Stimulated activated CD4-positive, alpha-beta T cell treated with anti-CD3 and anti-CD28 coated beads, Interleukin-12 subunit alpha, Interleukin-12 subunit beta, amount 100 ng/mL, for 24 hours (primary cell): ENCODE data around the gene PPFIA4.
A peak's percentile ranks its signal among the peaks of the same experiment; 100 is the strongest.
"Not testable (repeated sequence)": the region's sequence is repeated elsewhere in the genome, so short reads cannot be mapped to it uniquely, and the experiment has no call there.

ENCODE experiments used
- DNase-seq, 2 experiments: peaks; one replicate each; pipeline ENCODE4 v3.0.0-alpha.2; 2020; ENCODE audit warnings: low read depth in 2 of 2

PPFIA4 gene

DNA sequence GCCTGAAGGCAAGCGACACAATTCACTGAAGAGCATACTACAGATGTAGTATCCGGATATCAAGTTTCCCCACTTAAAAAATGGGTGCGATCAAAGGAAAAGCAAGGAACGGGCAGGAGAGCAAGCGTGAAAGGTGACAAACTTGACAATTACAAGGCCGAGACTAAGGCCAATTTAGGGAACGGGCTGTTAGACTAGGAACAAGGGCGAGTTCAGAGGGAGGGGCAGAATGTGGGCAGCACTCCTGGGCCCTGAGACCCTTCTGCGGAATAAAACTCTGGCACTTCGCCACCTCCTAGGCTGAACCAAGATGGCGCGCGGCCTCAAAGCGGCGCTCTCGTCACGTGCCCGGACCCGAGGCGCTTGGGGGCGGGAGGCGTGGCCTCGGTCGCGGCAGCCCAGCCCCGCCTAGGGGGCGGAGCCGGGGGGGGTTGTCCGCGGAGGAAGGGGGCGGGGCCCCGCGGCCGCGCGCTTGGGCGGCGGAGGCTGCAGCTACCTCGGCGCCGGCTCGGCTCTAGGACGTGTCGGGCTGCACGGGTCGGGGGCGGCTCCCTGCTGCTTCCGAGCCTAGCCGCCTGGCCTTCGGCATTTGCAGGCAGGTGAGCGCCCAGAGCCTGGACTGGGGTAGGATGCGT lies at the start of gene PPFIA4:
TSS of gene PPFIA4 (plus strand) at position 461 of the 635 bp plus-strand sequence. CDS start 12,518 bp downstream, outside the sequence.
- DNase-seq: peak; percentile 72 to 77

- no peak for DNase-seq
Measured at GRCh38 chr1:202976633-202977032, 49.7 kb upstream of the PPFIA4 start.

DNA sequence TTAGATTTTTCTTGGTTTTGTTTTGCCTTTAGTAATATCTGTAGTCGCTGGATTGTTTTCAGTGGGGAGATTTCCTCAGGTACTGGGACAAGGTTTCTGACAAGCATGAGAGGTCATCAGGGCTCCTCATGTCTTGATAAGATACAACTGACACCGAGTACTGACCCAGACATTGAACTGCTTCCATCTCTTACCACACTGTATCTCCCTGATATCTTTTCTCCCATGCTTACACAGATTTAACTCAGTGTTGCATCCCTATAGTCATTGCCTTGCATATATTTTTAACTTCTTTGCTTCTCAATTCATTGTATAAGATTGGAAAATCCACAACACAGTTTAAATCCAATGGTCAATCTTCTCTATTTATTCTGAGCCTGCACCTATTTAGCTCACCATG lies 46.8 kb upstream of the PPFIA4 start:
- no peak for DNase-seq

GRCh38 chr1:202981939-202982338 lies 44.4 kb upstream of the PPFIA4 start:
- DNase-seq: no peak

GRCh38 chr1:202982715-202983430 lies 43.4 kb upstream of the PPFIA4 start:
- no peak for DNase-seq

DNA sequence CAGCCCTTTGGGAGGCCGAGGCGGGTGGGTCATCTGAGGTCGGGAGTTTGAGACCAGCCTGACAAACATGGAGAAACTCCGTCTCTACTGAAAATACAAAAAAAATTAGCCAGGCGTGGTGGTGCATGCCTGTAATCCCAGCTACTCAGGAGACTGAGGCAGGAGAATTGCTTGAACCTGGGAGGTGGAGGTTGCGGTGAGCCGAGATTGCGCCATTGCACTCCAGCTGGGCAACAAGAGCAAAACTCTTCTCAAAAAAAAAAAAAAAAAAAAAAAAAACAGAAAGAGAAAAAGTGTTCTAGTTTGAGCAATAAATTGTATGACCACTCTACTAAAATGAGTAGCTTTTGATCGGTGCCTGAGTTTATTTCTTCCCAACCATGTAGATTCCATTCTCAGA lies 40.2 kb upstream of the PPFIA4 start:
- DNase-seq: not testable (repeated sequence)

DNA sequence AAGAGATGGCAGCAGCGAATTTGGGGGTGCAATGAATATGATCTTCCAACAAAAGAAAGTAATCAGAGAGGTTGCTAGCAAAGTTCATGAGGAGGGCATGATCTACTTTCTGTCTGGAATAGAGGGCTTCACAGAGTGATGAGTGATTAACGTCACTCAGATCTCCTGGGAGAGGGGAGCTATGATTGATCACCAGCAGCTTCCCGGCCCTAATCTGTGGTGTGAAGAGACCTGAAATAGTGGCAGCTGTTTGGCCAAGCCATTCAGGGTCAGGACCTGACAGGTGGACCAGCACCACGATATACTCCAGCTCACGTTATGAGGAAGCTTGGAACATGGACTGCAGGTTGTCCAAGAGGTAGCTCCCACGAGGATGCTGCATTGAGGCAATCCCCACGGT lies 39.0 kb upstream of the PPFIA4 start:
- no peak for DNase-seq

DNA sequence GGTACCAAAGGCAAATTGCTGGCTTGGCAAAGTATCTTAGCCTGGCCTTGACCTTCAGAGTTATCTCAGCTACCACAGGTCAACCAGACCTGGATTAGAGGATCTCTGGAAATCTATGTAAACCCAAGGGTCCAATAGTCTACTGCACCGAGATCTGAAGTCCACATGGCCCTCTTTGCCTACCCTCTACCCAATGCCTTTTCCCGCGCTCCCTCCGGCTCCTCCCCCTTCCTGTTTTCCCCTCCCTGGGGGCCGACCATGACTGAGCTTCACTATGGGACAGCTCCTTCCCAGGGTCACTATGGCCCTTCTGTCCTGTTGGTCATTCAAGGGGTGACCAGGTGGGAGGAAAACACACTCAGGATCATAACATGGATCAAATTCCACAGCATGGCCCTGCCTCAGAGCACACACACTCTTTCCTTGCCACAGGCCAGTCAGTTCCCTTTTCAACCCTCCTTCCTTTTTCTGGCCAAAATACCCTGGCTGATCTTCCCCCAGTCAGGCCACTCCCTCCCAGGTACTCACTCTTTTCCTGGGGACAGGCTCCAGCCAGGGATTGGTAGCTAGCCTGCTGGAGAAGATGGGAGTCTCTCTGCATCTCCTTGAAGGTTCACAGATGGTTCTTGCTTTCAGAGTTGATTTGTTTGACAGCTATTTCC lies 38.2 kb upstream of the PPFIA4 start:
- no peak for DNase-seq

- DNase-seq: no peak
Measured at GRCh38 chr1:202989879-202990278, 36.4 kb upstream of the PPFIA4 start.

- DNase-seq: no peak
Measured at GRCh38 chr1:202991112-202991511, 35.2 kb upstream of the PPFIA4 start.

DNA sequence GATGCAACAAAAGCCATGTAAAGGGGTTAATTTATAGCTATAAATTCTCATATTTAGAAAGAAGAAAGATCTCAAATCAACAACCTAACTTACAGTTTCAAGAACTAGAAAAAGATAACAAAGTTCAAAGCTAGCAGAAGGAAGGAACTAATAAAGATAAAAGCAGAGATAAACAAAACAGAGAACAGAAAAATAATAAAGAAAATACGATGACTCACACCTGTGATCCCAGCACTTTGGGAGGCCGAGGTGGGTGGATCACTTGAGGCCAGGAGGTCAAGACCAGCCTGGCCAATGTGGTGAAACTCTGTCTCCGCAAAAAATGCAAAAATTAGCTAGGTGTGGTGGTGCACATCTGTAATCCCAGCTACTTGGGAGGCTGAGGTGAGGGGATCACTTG lies 31.5 kb upstream of the PPFIA4 start:
- no peak for DNase-seq

DNA sequence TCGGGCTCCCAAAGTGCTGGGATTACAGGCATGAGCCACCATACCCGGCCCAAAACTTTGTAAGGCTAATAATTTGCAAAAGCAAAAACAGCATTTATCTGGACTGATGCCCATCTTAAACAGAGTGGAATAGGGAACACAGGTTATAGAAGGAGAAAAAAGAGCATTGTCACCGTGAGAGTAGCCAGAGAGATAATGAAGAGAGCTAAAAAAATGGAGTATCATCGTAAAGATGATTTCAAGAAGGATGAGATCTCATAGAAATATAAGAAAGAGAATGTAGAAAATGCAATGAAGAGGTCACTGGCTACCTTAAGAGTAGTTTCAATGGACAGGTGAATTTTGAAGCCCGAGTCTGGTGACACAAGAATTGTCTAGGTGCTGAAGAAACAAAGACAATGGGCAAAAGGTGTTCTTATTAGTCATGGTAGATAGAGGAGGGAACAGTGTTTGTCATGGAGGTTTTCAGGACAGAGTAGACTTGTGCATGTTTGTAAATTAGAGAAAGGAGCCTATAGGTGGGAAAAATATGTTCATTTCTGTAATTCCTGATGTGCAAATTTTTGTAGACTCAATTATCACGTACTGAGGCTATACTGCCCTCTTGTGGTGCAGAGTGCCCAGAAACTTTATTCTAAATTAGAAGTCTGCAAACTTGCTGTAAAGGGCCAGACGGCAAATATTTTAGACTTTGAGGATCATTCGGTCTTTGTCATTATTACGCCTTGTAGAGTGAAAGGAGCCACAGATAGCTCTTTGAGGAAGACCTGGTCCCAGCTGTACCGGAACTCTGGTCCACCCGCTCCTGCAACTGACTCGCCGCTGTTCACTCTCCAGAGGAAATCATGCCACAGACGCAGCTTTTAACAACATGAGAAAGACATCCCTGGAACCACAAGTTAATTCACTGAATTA lies 27.2 kb upstream of the PPFIA4 start:
- DNase-seq: peak; percentile 22 to 60

DNA sequence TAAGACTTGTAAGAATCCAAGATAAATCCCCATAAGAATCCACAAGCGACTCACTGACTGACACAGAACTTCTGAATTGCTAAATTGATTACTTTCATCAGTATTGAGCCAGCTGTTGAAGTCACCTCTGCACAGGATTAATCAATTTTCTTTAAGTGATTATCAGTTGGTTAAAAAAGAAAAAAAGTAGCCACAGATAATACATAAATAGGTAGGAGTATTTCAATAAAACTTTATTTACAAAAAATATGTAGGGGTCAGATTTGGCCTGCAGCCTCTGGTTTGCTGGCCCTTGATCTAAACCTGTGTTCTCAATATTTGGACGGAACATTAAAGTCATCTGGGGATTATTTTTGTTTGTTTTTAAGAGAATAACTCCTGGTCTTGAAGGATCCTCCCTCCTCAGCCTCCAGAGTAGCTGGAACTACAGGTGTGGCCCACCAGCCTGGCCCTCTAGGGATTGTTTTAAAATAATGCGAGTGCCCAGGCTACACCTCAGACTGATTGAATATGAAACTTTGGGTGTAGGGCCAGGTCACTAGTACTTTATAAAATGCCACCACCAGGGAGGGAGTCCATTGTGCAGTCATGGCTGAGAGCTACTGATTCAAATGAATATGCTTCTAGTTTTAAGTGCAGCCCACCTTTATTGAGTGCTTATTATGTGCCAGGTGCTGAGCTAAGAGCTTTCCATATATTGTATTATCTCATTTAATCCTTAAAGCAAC lies 25.9 kb upstream of the PPFIA4 start:
- no peak for DNase-seq

- no peak for DNase-seq
Measured at GRCh38 chr1:203001986-203002385, 24.3 kb upstream of the PPFIA4 start.

DNA sequence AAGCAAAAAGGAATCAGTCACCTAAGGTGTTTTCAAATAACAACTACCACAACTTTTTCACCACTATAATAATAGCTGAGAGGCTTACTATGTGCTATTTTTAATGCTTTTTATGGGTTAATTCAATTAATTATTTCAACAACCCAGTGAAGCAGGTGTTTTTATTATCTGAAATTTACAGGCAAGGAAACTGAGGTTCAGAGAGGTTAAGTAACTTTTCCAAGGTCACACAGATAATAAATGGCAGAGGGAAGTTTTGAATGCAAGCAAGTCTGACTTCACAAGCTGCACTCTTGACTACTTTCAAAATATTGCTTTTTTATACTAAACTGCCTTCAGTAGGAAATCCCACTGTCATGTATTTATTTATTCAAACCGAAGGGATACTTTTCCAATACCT lies 23.3 kb upstream of the PPFIA4 start:
- DNase-seq: no peak

DNA sequence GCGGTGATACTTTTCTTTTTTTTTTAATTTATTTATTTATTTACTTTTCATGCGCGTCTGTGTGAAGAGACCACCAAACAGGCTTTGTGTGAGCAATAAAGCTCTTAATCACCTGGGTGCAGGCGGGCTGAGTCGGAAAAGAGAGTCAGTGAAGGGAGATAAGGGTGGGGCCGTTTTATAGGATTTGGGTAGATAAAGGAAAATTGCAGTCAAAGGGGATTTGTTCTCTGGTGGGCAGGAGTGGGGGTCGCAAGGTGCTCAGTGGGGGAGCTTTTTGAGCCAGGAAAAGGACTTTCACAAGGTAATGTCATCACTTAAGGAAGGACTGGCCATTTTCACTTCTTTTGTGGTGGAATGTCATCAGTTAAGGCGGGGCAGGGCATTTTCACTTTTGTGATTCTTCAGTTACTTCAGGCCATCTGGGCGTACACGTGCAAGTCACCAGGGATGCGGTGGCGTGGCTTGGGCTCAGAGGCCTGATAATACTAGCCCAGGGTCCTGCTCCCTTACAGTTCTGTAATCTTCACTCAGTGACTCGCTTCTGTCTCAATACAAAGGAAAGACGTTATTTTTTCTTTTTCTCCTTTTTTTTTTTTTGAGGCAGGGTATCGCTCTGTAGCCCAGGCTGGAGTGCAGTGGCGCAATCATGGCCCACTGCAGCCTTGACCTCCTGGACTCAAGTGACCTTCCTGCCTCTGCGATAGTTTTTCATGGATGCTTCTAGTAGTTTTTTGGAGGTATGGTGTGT lies 20.7 kb upstream of the PPFIA4 start:
- not testable (repeated sequence) for DNase-seq

GRCh38 chr1:203006948-203007871 lies 19.1 kb upstream of the PPFIA4 start, which contains the start of gene TMEM183A:
TSS of gene TMEM183A (plus strand) at chr1:203007374. CDS start at chr1:203007466, 92 bp downstream.
- DNase-seq: peak; percentile 91 to 94

DNA sequence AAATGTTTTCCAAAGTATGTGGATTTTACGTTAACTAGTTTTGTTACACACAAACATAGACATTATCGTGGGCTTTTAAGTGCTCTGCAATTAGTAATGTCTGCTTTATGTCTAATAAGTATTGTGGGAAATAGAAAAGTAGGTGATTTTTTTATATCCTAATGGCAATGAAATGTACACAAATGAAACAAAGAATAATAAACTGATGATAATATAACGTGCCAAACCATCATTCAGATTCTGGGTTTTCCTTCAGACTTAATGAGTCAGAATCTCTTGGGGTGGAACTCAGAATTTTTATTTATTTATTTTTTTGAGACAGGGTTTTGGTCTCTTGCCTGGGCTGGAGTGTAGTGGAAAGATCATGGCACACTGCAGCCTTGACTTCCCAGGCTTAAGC lies 17.1 kb upstream of the PPFIA4 start:
- DNase-seq: no peak

DNA sequence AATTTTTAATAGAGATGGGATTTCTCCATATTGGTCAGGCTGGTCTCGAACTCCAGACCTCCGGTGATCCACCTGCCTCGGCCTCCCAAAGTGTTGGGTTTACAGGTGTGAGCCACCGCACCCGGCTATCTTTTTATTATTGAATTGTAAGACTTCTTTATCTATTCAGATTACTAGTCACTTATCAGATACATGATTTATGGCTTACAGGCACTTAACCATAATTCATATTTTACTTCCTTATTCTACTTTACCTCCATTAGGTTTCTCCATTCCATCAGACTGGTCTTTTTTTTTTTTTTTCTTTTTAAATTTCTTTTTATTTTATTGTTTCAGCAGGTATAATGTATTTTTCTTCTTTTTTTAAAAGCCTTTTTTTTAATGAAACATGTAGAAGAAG lies 14.7 kb upstream of the PPFIA4 start:
- no peak for DNase-seq
